GM19025 (cell line): ENCODE data around the gene PIM3.
A peak's percentile ranks its signal among the peaks of the same experiment; 100 is the strongest.

Experiments used
- ATAC-seq: cut with Tn5 transposase; IDR thresholded peaks from one replicate; pipeline ENCODE4 v1.9.1; 2021; ENCODE audit warnings: mild to moderate bottlenecking, low read depth, moderate library complexity; ENCODE audit not compliant: unreplicated experiment

PIM3 gene

DNA sequence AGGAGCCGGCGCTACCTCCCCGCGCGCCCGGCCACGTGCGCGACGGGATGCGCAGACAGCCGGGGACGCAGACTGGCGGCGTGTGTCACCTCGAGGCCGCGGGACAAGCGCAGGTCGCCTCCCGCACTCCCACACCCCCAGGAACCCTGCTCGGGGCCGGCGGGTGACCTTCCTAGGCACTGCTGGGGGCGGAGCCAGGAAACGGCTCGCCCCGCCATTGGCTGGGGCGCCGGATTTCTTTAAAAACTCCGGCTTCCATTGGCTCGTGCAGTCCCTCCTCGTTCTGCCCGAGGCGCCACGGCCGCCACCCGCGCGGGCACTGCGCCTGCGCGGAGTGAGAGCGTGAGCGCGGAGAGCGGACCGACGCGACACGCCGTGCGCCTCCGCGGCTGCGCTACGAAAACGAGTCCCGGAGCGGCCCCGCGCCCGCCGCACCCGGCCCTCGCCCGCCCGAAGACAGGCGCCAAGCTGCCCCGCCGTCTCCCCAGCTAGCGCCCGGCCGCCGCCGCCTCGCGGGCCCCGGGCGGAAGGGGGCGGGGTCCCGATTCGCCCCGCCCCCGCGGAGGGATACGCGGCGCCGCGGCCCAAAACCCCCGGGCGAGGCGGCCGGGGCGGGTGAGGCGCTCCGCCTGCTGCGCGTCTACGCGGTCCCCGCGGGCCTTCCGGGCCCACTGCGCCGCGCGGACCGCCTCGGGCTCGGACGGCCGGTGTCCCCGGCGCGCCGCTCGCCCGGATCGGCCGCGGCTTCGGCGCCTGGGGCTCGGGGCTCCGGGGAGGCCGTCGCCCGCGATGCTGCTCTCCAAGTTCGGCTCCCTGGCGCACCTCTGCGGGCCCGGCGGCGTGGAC lies at the start of gene PIM3:
PIM3 (plus strand) TSS at position 614 of the 846 bp plus-strand sequence; CDS start at position 790, 176 bp downstream.
- ATAC-seq, result peak; percentile 56

DNA sequence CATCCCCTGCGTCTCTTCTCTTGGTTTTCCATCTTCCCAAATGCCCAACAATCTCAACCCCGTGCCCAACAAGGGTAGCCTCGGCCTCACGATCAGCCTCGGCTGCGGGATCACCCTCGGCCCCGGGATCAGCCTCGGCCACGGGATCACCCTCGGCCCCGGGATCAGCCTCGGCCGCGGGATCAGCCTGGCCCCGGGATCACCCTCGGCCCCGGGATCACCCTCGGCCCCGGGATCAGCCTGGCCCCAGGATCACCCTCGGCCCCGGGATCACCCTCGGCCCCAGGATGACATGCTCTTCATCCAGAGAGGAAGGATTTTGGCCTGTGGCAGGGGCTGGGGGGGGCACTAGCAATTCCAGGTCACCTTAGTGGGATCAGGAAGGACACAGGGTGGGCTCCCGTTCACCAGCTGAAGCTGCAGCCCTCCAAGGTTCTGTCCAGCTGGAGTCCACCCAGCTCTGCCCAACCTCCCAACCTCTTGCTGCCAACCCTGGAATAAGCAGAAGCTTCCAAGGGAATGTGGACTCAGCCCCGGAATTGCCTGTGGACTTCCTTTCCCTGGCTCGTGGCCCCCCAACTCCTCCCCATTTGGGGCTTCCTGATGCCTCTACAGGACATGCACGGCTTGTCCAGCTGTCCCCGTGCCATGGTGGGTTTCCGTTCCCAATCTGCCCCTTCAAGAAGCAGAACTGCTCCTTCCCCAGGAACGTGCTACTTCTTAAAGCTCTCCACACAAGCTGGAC lies 48.5 kb upstream of the PIM3 start:
- ATAC-seq, result no peak

DNA sequence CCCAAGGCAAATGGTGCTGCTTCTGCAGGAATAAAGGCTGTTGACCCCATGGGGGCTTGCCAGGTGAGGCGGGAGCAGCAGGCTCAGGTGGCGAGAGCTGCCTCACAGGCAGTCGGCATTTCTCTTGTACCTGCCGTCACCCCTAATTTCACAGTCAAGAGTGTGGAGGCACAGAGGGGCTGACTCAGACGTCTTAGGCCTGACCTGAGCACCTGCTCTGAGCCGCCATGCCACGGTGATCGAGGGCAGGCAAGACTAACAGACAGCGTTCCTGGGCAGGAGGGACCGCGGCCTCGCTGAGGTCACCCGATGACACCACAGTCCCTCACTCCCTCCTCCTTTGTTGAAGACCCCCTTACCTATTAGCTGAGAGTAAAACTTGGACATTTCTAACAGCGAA lies 47.5 kb upstream of the PIM3 start:
- ATAC-seq, result no peak

DNA sequence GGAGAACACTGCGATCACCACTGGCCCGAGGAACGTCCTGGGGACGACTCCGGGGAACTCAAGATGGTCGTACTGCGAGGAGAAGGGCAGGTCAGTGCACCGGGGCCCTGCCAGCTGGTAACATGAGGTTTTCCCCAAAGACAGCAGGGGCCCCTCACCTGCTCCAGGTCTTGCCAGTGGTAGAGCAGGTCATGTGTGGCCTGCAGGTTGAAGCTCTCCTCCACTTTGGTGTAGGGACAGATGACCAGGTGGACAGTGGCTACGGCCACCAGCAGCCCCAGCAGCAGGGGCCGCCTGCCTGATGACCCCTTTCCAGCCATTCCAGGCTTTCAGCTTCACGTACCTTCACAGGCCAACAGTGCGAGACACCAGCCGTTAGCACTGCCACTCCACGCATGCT lies 47.1 kb upstream of the PIM3 start:
- ATAC-seq, result no peak

DNA sequence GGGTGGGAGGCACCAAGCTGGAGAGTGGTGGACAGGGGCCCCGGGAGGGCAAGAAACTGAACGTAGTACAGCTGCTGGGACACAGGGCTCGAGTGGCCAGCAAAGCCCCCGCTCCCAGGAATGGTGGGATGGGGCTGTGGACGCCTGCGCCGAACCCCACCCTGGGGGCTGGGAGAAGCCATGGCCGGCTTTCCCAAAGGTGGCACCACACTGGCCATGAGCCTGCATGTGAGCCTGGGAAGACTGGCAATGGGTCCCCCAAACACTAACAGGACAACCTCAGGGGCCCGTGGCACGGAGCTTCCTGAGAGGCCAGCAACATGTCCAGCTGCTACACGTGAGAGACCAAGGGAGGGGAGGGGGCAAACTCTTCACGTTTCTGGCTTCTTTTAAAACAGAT lies 46.3 kb upstream of the PIM3 start:
- no peak for ATAC-seq

DNA sequence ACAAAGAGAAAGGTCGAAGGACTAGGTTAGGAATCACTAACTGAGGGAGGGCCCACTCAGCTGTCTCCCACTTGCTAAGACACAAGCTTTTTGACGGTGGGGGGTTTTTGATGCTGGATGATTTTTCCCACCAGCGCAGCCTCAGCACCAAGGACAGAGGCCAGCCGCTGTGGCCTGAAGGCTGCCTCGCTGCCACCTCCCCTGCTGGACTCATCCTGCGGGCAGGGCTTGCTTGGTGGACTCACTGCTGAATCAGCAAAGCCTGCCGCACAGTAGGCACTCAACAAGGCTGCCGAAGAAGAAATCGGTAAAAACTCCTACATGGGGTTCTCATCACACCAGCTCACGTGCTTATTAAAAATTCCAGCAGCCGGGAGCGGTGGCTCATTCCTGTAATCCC lies 45.0 kb upstream of the PIM3 start:
- no peak for ATAC-seq

DNA sequence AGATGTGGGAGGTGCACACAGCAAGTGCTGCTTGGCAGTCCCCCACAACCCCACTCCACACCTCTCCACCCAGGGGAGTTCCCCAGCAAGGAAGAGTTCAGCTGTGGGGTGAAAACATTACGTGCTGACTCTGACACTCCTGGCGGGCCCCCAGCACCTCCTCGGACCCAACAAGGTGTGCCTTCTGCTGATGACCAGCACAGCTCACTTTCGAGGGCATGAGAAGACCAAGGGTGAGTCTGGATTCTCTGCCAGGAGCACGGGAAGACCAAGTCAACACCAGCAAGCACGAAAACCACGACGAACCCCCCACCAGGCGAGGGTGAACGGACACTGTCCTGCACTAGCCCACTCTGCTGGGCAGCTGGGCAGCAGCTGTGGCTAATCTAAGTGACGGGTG lies 43.7 kb upstream of the PIM3 start:
- no peak for ATAC-seq

DNA sequence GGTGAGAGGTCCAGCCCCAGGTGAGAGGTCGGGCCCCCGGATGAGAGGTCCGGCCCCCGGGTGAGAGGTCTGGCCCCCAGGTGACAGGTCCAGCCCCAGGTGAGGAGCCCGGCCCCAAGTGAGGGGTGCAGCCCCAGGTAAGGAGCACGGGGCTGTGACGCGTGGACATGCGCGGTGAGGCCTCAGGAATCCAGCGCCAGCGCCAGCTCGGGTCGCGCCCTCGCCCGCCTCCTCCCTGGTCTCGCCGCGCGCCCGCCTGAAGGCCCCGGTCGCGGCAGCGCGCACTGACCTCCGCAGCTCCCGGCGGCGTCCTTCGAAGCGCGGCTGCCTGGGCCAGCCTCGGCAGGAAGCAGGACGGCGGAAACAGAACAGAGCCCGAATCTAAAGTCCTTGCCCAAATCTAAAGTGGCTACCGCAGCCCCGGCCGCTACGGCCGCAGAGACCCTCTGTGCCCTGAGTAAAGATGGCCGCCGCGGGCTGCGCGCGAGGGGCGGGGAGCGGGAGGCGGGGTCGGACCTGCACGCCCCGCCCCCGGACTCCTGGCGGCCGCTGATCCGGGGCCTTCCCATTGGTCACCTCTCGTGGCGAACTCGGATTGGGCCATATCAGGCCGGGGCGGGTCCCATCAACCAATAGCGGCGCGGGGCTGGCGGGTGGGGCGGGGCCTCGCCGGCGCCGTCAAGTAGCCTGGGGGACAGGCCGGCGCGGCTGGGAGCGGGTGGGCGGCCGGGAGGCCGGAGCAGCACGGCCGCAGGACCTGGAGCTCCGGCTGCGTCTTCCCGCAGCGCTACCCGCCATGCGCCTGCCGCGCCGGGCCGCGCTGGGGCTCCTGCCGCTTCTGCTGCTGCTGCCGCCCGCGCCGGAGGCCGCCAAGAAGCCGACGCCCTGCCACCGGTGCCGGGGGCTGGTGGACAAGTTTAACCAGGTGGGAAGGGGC lies 42.3 kb upstream of the PIM3 start, which contains the start of the genes ALG12 and CRELD2:
ALG12 (minus strand) TSS at position 465 of the 937 bp plus-strand sequence. CDS start 4,673 bp downstream, outside the sequence.
CRELD2 (plus strand) TSS at position 661 of the 937 bp plus-strand sequence; CDS start at position 797, 136 bp downstream.
- peak; percentile 86 for ATAC-seq

DNA sequence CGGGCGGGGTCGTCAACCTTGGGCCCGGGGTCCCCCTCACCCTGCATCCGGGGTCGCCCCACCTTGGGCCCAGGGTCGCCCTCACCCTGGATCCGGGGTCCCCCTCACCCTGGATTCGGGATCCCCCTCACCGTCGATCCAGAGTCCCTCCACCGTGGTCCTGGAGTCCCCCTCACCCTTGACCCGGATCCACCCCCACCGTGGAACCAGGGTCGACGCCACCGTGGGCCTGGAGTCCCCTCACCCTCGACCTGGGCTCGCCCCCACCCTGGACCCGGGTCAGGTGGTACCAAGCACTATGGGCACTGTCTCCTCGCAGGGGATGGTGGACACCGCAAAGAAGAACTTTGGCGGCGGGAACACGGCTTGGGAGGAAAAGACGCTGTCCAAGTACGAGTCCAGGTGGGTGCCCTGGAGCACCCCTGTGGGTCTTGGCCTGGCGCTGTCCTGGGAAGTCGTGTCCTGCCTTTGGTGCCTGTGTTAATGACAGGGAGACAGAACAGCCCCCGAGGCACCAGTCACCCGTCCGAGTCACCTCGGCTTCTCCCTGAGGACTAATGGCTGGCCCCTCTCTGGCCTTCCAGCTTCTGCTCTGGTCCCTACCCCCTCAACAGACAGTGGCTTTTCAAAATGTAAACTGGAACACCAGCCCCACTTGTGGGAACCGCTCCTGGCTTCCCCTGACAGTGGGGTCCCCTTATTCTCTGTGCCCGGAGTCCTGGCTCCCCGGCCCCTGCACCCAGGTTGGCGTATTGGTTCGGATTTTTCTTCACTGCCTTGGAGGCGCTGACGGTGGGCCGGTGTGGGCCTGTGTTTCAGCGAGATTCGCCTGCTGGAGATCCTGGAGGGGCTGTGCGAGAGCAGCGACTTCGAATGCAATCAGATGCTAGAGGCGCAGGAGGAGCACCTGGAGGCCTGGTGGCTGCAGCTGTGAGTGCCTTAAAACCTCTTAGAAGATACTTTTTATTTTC lies 41.4 kb upstream of the PIM3 start:
- ATAC-seq, result no peak

DNA sequence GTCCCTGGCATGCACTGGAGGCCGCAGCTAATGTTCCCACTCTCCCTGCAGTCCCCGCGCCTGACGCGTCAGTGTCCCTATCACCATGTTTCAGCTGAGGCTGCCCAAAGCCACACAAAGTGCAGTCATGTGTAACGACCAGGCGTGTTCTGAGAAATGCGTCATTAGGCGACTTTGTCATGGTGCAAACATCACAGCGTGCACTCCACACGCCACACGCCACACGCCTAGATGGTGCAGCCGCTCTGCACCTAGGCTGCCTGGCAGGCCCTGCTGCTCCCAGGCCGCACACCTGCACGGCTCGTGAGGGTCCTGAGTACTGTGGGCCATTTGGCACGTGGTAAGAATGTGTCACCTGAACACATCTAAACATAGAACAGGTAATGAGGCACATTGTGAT lies 39.7 kb upstream of the PIM3 start:
- ATAC-seq, result no peak

DNA sequence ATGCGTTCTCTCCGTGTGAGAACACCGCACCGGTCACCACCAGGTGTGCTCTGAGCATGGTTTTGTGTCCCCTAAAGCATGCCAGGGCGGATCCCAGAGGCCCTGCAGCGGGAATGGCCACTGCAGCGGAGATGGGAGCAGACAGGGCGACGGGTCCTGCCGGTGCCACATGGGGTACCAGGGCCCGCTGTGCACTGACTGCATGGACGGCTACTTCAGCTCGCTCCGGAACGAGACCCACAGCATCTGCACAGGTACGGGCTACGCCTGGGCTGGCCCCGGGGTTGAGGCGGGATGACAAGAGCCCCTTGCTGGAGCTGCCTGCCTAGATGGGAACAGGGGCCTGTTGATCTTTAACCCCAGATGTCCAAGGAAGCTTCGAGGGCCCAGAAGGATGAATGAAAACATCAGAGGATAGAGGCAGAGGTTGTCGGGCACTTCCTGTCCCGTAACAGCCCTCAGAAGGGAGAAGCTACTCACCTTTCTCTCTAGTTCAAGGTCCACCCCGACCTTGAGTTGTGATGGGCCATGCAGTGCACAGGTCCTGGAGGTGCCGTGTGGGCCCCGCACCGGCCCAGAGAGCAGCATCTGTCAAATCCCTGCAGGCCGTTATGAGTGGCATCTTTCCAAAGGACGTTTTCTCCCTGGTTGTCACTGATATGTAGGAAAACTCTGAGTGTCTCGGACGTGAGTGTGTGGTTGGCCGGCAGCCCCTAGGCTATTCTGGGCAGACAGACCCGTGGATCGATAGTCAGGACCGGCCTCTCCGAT lies 38.9 kb upstream of the PIM3 start:
- no peak for ATAC-seq

DNA sequence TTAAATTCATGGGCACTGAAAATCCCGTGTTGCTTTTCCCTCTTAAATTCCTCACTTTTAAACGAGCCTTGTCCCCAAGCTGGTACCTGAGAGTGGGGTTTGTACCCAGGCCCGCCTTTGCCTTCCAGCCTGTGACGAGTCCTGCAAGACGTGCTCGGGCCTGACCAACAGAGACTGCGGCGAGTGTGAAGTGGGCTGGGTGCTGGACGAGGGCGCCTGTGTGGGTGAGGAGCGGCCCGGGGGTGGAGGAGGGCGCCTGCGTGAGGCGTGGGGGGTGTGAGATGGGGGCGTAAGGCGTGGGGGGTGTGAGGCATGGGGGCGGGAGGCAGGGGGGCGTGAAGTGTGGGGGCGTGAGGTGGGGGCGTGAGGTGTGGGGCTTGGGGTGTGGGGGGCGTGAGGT lies 38.1 kb upstream of the PIM3 start:
- no peak for ATAC-seq

DNA sequence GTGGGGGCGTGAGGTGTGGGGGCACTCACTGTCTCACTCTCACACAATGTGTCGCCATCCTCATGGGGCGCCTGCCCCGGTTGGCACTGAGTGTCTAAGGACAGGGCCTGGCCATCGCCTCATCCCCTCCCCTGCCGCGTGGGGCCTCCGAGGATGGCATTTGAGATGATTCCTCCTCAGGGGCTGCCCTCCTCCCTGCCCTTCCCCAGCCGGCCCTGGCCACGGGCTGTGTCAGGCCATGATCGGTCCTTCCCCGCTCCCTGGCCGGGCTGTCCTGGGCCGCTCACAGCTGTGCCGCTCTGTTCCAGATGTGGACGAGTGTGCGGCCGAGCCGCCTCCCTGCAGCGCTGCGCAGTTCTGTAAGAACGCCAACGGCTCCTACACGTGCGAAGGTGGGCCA lies 37.6 kb upstream of the PIM3 start:
- ATAC-seq, result no peak

DNA sequence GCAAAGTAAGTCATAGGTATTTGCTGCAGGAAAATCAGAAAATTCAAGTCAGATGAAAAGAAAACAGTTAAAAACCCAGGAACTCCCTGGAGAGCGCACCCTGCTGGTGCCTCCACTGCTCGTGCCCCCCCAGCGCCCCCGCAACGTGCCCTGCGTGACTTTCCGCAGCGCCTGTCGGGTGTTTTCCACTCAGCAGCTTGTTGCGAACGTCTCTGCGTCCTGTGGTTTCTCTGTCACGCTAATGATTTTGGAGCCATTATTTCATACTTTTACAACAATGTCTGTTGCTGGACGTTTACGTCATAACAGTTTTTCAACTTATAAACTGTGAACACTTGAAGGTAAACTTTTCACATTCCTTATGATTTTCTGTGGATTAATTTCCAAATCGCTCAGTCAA lies 37.1 kb upstream of the PIM3 start:
- ATAC-seq, result no peak

DNA sequence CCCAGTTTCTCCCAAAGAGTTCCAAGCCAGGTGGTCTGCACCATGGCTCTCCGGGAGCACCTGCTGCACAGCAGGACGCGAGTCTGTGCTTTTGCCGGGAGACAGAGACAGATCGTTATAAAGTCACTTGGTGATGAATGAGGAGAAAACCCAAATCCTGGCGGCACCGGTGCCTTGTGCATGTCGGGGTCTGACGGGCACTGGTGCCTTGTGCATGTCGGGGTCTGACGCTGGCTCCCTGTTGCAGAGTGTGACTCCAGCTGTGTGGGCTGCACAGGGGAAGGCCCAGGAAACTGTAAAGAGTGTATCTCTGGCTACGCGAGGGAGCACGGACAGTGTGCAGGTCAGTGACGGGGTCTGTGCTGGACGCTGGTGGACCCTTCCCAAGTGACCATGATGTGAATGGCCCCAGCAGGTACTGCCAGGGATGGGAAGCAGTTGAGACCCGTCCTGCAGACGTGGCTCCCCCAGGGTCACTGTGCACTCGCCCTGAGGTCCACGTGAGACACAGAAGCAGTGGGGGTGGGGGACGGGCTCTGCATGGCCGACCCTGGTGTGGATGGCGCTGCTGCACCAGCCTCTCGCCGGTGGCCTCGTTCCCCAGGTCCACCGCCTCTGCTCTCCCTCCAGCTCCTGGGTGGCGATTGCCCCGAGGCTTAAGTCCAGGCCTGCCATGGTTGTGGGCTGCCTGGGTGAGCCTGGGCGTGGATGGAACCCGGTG lies 36.3 kb upstream of the PIM3 start:
- no peak for ATAC-seq

DNA sequence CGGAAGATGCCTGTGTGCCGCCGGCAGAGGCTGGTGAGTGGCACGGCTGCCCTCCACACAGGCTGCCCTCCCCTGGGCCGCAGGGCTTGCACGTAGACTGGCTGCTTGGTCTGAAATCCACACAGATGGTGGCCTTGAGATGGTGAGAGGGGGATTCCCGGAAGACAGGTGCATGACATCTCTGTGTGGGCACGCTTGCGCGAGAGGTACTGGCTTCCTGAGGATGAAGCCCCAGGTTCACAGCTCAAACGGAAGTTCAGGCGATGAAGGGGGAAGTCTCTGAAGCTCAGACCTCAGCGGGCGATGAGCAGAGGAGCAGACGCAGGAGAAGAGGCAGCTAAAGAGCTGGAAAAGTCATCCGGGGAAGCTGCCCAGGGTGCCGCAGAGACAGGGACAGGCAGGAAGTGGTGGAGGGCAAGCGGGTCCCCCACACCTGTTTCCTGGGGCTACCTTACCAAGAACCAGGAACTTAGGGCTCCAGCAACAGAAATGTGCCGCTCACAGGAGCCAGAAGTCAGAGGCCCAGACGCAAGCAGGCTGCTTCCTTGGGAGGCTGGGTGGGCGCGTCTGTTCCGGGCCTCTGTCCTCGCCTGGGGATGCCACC lies 34.9 kb upstream of the PIM3 start:
- peak; percentile 52 for ATAC-seq

DNA sequence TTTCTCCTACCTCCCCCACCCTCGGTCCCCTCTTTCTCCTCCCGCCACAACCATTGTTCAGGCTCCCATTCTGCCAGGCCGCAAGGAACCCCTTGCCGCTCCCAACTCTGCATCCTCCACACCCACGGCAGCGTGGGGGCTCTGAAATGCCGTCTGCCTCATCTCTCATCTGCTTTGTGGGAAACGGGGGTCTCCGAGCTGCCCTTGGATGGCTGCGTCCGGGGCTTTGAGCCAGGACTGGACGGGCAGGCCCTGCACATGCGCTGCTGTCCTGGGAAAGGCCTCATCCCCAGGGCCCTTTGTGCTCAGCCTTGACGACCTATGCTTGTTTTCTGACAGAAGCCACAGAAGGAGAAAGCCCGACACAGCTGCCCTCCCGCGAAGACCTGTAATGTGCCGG lies 33.7 kb upstream of the PIM3 start:
- ATAC-seq, result no peak
